HG02884 (cell line): ENCODE results near the gene GALT.

Experiments
- ATAC-seq: cut with Tn5 transposase; IDR thresholded peaks from one replicate; pipeline ENCODE4 v1.9.1; 2021; ENCODE audit warnings: mild to moderate bottlenecking, moderate library complexity; ENCODE audit not compliant: unreplicated experiment

GALT gene

GRCh38 chr9:34651876-34652601 lies 5.6 kb downstream of the GALT start, which contains the start of gene IL11RA:
TSS of gene IL11RA (plus strand) at chr9:34652185. CDS start at chr9:34655218, 3,033 bp downstream.
- no peak for ATAC-seq

DNA sequence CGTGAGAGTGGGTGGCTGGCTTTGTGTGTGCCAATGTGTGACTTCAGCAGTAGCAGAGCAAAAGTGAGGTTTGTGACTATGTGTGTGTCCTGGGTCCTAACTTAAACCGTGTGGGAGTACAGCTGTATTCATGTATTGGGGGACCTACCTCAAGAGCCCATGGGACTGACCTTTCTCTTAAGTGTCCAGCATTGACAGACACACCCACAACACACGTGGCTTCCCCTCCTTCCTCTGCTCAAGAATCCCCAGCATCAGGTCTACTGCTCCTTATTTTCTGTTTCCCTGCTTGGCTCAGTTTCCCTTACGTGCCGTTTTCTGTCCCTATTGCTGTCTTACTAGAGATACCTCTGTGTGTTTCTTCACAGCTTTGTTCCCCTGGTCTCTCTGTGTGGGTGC lies 6.1 kb downstream of the GALT start:
- no peak for ATAC-seq

GRCh38 chr9:34653151-34654072 lies 6.9 kb downstream of the GALT start:
- no peak for ATAC-seq

- ATAC-seq, result no peak
These were observed 8.0 kb downstream of the GALT start for GRCh38 chr9:34654323-34655051.

- no peak for ATAC-seq
These were observed 8.9 kb downstream of the GALT start for GRCh38 chr9:34655394-34655793.

GRCh38 chr9:34656992-34657391 lies 10.5 kb downstream of the GALT start:
- ATAC-seq, result no peak

GRCh38 chr9:34658461-34658860 lies 12.0 kb downstream of the GALT start:
- no peak for ATAC-seq

DNA sequence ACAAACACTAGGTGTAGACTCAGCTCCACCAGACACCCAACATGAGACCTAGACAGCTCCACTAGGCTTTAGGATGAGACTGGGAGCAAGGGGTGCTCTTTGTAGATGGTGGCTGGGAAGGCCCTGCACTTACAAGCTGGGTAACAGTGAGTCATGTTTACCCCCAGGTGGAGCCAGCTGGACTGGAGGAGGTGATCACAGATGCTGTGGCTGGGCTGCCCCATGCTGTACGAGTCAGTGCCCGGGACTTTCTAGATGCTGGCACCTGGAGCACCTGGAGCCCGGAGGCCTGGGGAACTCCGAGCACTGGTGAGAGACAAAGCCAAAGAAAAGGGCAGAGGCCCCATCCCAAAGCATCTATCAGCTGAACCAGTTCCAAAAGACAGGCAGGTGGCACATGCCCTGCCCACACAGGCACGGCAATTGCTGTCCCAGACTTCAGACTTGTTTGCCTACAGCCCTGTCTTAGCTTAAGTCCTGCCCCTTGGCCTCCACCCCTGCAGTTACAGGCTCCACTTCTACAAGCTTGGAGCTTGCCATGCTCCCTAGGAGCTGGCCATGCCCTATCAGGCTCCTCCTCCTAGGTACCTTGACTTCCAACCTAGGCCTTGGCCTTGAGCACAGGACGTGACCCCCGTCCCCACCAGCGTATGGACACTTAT lies 13.2 kb downstream of the GALT start:
- no peak for ATAC-seq

- ATAC-seq, result no peak
These were observed 16.2 kb downstream of the GALT start, which contains the start of gene CCL27 for GRCh38 chr9:34662526-34663302. TSS of gene CCL27 (minus strand) at chr9:34662657. CDS start at chr9:34662633, 24 bp downstream.

DNA sequence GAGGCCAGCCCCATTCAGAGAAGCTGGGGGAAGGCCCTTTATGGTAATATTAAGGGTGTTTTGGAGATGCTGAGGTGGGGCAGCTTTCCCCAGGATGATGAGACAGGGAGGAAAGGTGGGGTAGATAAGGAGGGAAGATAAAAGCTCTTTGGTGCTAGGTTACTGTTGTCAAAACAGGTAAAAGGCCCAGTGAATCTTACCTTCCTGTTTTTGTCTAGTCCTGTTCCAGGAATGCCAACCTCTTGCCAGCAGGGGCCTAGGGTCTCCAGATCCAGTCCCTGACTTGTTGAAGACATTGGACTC lies 16.8 kb downstream of the GALT start:
- ATAC-seq, result no peak

GRCh38 chr9:34664281-34665066 lies 18.0 kb downstream of the GALT start:
- no peak for ATAC-seq

DNA sequence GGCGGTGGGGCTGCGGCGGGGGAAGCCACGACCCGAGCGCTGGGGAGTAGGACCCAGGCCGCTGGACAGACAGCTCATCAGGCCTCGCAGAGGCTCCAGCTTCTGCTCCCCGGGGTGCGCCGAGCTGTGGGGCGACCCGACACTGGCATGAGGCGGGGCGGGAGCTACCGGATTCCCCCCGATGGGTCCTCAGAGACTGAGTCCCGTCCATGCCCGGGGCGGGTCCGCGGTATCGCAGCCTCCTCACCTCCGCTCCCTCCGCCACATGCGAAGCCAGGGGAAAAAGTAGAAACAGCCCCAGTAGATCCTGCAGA lies 18.5 kb downstream of the GALT start:
- ATAC-seq, result peak; percentile 2

DNA sequence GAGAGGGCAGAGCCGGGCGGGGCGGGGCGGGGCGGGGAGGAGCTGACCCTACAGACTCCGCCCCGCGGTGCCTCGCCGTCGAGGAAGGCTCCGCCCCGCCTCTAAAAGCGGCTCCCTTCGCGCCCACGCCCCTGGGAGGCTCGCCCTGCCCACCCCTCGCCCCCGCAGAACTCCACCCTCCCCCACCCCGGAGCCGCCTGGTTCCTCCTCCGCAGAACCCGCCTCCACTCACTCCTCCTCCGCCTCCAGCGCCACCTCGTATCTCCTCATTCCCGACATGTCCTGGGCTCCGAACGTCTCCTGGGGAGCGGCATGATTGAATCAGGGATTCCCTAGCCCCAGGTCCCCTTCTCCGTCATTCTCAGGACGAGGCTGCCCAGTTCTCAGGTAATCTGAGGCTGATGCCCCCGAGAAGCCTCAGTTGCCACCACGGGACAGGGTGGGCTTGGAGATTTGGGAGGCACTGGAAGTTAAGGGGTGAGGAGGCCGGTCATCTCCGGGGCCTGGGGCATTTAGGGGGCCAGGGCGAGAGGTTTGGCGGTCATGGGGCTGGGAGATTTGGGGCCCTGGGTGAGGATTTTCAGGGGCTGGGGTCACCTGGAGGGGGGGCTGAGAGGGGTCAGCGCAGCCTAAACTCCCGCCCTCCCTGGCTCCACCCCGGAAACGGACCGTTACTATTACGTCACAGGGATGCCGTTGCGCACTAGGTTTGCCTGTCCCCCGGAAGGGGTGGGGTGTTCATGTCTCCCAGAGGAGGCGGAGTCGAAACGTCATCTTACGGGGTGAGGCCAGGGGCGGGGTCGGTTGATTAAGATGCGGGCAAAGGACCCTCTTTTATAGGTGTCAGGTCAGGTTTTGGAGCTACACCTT lies 19.1 kb downstream of the GALT start:
- ATAC-seq, result peak; percentile 56

- ATAC-seq, result no peak
These were observed 23.5 kb downstream of the GALT start for GRCh38 chr9:34669809-34670562.

GRCh38 chr9:34671307-34671706 lies 24.8 kb downstream of the GALT start:
- no peak for ATAC-seq

DNA sequence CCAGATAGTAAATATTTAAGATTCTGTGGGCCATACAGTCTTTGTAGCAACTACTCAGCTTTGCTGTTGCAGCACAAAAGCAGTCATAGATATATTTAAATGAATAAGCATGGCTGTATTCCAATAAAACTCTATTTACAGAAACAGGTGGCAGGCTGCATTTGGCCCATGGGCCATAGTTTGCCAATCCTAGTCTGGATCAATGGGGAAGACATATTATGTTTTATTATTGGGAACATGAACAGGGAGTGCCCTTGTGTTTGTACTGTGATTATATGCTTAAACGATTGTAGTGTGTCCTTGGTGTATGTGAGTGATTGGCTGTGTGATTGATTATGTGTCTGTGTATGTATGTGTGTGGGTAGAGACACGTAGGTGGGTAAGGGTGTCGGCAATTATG lies 28.0 kb downstream of the GALT start:
- ATAC-seq, result no peak

DNA sequence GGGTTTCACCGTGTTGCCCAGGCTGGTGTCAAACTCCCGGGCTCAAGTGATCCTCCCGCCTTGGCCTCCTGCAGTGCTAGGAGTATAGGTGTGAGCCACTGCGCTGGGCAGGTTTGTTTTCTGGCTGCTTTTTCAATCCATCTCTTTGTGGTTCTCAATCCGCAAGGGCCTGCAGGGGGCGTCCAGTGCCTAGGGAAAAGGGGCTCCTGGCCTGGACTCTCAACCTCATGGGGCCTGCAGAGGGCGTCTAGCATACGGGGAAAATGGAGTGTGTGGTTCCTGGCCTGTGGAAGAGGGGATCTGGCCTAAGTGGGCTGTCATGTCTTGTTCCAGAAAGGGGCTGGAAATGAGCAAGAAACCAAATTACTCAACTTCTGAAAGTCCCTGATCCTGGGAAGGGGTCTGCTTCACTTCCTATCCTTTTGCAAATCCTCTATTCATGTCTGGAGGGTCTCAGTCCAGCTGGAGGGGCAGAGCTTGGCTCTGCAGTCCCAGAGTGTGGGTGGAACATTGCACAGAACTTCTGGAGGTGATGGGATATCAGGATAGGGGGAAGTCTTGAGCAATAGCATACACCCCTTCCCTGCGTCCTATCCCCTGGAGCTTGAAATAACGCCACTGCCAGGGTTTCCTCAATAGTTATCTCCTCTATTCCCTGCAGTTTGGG lies 28.7 kb downstream of the GALT start:
- ATAC-seq, result no peak
